A549 (cell line): ENCODE data around the gene IQCF2. TPM values are rescaled to one million over a fixed set of nuclear protein-coding genes. Genes with fewer than 3 reads are reported as not detected.

ENCODE experiments used
- ATAC-seq, 2 experiments: fragments of 200-7000 bp in 1 of 2; fragments of >200 bp in 1 of 2; cut with Nextera tagmentation in 1 of 2; cut with Tn5 transposase in 1 of 2; 3 replicates each; pipeline versions ENCODE4 v1.8.0 to v1.9.1; 2018 to 2020; ENCODE audit warnings: mild to moderate bottlenecking in 1 of 2, moderate library complexity in 1 of 2
- CTCF ChIA-PET: fragments of 300-600 bp; sonication (Branson Sonifier 250); formaldehyde crosslinking; extraction: SDS; loops from one replicate; lab custom pipeline; 2021; ENCODE audit warnings: antibody characterized with exemption, inconsistent platforms; lab: Yijun Ruan, JAX
- POLR2A ChIA-PET: fragments of 350-600 bp; formaldehyde crosslinking; extraction: SDS; loops from one replicate; lab custom pipeline; 2021; ENCODE audit warnings: antibody characterized with exemption, inconsistent platforms; lab: Yijun Ruan, JAX
- DNase-seq, 2 experiments: peaks; one replicate each; pipeline versions ENCODE4 v3.0.0 to v3.0.0-alpha.2; 2011 to 2016; ENCODE audit warnings: low read depth in 1 of 2, low spot score in 1 of 2
- FAIRE-seq: peaks from 2 replicates; lab custom pipeline; 2011; peaks lifted over from hg19 to GRCh38; lab: Jason Lieb, UNC
- H3K27ac ChIP-seq, 2 experiments: fragments of >200 bp; sonication (Bioruptor Twin); formaldehyde crosslinking; 3 replicates each; pipeline ENCODE4 v1.5.1; 2016 to 2017
- H3K4me1 ChIP-seq: fragments of >200 bp; sonication (Bioruptor Twin); formaldehyde crosslinking; 3 replicates; pipeline ENCODE4 v1.6.1; 2016
- H3K4me2 ChIP-seq: fragments of >200 bp; sonication (Bioruptor Twin); formaldehyde crosslinking; 3 replicates; pipeline ENCODE4 v1.6.1; 2016
- H3K4me3 ChIP-seq: fragments of >200 bp; sonication (Bioruptor Twin); formaldehyde crosslinking; 3 replicates; pipeline ENCODE4 v1.5.1; 2016
- H3K9me3 ChIP-seq: fragments of >200 bp; sonication (Bioruptor Twin); formaldehyde crosslinking; 3 replicates; pipeline ENCODE4 v1.6.1; 2016
- HDAC2 ChIP-seq: fragments of 200-600 bp; sonication (generic); IDR thresholded peaks from 2 replicates; pipeline ENCODE4 v1.6.1; 2016
- HEYL ChIP-seq: fragments of 250-450 bp; sonication (Bioruptor Pico); IDR thresholded peaks from 2 replicates; pipeline ENCODE4 v1.8.0; 2021; ENCODE audit warnings: mild to moderate bottlenecking, moderate library complexity
- HOXB5 ChIP-seq: fragments of 250-450 bp; sonication (Bioruptor Pico); IDR thresholded peaks from 2 replicates; pipeline ENCODE4 v1.5.0; 2020; ENCODE audit warnings: mild to moderate bottlenecking, moderate library complexity
- KDM5A ChIP-seq: fragments of 200-600 bp; sonication (generic); IDR thresholded peaks from 2 replicates; pipeline ENCODE4 v1.6.1; 2016; ENCODE audit warnings: antibody characterized with exemption, mild to moderate bottlenecking
- MAFK ChIP-seq: fragments of 450-650 bp; IDR thresholded peaks from 2 replicates; pipeline ENCODE4 v1.6.1; 2014; ENCODE audit not compliant: partially characterized antibody
- NFE2L2 ChIP-seq: fragments of 150-350 bp; conservative IDR thresholded peaks from 2 replicates; pipeline ENCODE4 v1.6.1; 2014; ENCODE audit warnings: low read length
- PHF8 ChIP-seq: fragments of 200-600 bp; sonication (generic); IDR thresholded peaks from 2 replicates; pipeline ENCODE4 v1.6.1; 2016; ENCODE audit warnings: low read depth, mild to moderate bottlenecking, antibody characterized with exemption, moderate library complexity, borderline replicate concordance
- POLR2AphosphoS2 ChIP-seq: conservative IDR thresholded peaks from 2 replicates; pipeline ENCODE4 v1.6.1; 2012; ENCODE audit warnings: low read length, improper control_type of control experiment, inconsistent platforms
- SREBF2 ChIP-seq: fragments of 450-650 bp; IDR thresholded peaks from 2 replicates; pipeline ENCODE4 v1.6.1; 2014; ENCODE audit warnings: mild to moderate bottlenecking, moderate library complexity
- TP53 ChIP-seq: fragments of 250-450 bp; sonication (Bioruptor Pico); IDR thresholded peaks from 2 replicates; pipeline ENCODE4 v1.5.0; 2021; ENCODE audit warnings: mild to moderate bottlenecking, moderate library complexity
- ZFP36 ChIP-seq: fragments of 450-650 bp; IDR thresholded peaks from 2 replicates; pipeline ENCODE4 v1.6.1; 2014; ENCODE audit warnings: borderline replicate concordance; ENCODE audit not compliant: partially characterized antibody
- WGBS: methylation state at CpG from one replicate; pipeline ENCODE4 v1.1.6; 2017; ENCODE audit errors: missing lambda C conversion rate; 5-methylcytosine and 5-hydroxymethylcytosine counted together
- polyA plus RNA-seq, 4 experiments: library from polyadenylated mRNA; depleted of rRNA in 3 of 4; stranded (reverse); fragments of >200 nt; fragmentation: RNase III in 1 of 4; extraction: RNeasy Plus Mini Kit Qiagen cat#74134 plus additional on column Dnase treatment in 1 of 4; gene quantifications; 2 replicates in 3 of 4; 3 replicates in 1 of 4; pipeline ENCODE4 v1.2.3, GENCODE V29; 2011 to 2017
- small RNA-seq, 6 experiments: library from RNA; depleted of rRNA; stranded (forward); fragments of <200 nt; gene quantifications; one replicate each; pipeline ENCODE3, GENCODE V24; 2012
- TF ChIP-seq, protein P1 (sequence below): fragments of 150-350 bp; IDR thresholded peaks from 2 replicates; pipeline ENCODE4 v1.6.1; 2014; ENCODE audit warnings: low read depth, mild to moderate bottlenecking, low read length
- TF ChIP-seq, protein P2 (sequence below): fragments of >200 bp; sonication (Bioruptor Twin); formaldehyde crosslinking; IDR thresholded peaks from 2 replicates; pipeline ENCODE4 v1.6.1; 2016

The IQCF2 gene
- polyA plus RNA-seq, 2 of the 4 experiments (the other 2 are of a cell fraction) = not detected

DNA sequence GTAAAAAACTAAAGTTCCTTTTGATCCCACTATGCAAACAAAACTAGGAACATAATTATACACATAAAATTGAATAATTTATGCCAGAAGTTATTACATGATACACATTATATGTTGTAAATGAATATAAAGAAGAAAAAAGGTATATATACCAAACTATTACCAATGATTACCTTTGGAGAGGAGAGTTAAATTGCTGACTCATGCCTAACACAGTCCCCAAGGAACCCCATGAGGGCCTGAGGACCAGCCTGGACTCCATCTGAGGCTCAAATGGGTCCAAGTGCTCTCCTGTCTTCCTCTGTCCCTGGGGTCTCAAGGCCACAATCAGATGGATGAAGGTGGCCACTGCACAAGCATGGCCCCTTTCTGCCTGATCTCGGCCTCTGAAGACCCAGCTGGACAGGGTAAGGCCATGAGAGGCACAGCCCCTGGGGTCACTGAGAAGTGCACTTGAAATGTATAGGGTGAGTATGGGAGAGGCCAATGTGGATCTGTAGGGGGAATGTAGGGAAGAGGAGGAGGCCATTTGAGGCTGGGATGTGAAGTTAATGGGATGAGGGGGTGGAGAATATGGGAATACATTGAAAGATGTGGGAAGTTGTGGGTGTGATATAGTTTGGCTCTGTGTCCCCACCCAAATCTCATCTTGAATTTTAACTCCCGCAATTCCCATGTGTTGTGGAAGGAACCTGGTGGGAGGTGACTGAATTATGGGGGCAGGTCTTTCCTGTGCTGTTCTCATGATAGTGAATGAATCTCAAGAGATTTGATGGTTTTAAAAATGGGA is 42.8 kb downstream of the IQCF2 start:
- TF ChIP-seq MAFK (peak; percentile 78), HOXB5 (CRISPR knock-in tag) (no peak), NFE2L2 (peak; percentile 40; the same call in 1 of the 2 replicates)
- H3K4me2 ChIP-seq = no peak overlapping the region
- H3K4me3 ChIP-seq = no peak overlapping the region
- ChIA-PET CTCF (no interaction called here), POLR2A (no interaction called here)
- DNase-seq (no peak), ATAC-seq (no peak), FAIRE-seq (no peak)
- 90% methylated on average over 2 of the region's 2 CpGs for WGBS
- no peaks in the 10 kb centered on the region for H3K4me1 ChIP-seq
- peaks cover 7% of the 10 kb centered on the region; the same call in 2 of the 3 replicates for H3K9me3 ChIP-seq
- H3K27ac ChIP-seq = no peak overlapping the region

DNA sequence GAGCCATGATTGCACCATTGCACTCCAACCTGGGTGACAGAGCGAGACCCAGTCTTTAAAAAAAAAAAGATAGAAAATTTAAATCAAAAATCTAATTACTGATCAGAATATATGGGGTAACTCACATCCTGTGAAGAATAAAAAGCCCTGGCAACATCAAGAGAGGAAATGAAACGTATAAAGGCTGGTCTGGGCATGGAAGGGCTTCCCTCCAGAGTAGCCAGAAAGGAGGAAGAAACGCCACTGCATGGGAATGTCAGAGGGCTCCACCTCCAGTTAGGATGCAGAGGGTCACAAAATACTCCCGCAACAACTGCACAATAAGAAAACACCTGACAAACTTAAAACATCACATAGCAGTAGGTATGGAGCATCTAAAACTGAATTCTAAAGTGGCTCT is 46.6 kb downstream of the IQCF2 start:
- 33% methylated on average over 4 of the region's 4 CpGs for WGBS
- no peak overlapping the region for H3K4me2 ChIP-seq

More for the DNA sequence above, 46.6 kb downstream of the IQCF2 start:
- Histone ChIP-seq H3K9me3 (peaks cover 7% of the 10 kb centered on the region; the same call in 2 of the 3 replicates), H3K4me3 (no peak overlapping the region), H3K4me1 (no peaks in the 10 kb centered on the region), H3K27ac (no peak overlapping the region)
- FAIRE-seq = no peak
- ATAC-seq = no peak
- DNase-seq = no peak
- POLR2A ChIA-PET = no interaction called here
- CTCF ChIA-PET = interaction anchor here (0.7 kb wide), 1 partner anchor 67 kb away, joined by 3 read pairs; no protein-coding TSS in a partner anchor
- TF ChIP-seq HEYL (CRISPR knock-in tag) (no peak), HDAC2 (no peak), SREBF2 (no peak), TP53 (no peak), POLR2AphosphoS2 (no peak), ZFP36 (no peak), KDM5A (no peak), PHF8 (no peak)
- TF ChIP-seq, protein P1, sequence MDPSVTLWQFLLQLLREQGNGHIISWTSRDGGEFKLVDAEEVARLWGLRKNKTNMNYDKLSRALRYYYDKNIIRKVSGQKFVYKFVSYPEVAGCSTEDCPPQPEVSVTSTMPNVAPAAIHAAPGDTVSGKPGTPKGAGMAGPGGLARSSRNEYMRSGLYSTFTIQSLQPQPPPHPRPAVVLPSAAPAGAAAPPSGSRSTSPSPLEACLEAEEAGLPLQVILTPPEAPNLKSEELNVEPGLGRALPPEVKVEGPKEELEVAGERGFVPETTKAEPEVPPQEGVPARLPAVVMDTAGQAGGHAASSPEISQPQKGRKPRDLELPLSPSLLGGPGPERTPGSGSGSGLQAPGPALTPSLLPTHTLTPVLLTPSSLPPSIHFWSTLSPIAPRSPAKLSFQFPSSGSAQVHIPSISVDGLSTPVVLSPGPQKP = no peak
- TF ChIP-seq, protein P2, sequence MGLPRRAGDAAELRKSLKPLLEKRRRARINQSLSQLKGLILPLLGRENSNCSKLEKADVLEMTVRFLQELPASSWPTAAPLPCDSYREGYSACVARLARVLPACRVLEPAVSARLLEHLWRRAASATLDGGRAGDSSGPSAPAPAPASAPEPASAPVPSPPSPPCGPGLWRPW = no peak

Small RNA genes within 50 kb of the gene (small RNA-seq; reads per million reads assigned to genes)
- 0 reads per million in 6 experiments for gene RN7SL504P

Other genes with a start within 250 kb of the IQCF2 start
- gene TEX264, start 190.4 kb upstream of the IQCF2 start, polyA plus RNA-seq (2011; rRNA removed) = 47.9 and 59.3 TPM in 2 replicates
- gene TEX264, start 190.4 kb upstream of the IQCF2 start, polyA plus RNA-seq (2017; fragmentation: RNase III; extraction: RNeasy Plus Mini Kit Qiagen cat#74134 plus additional on column Dnase treatment) = 50.7 to 55.3 TPM (median 54.7 TPM) in 3 replicates
- not detected in 2 replicates for gene GRM2, start 154.5 kb upstream of the IQCF2 start, polyA plus RNA-seq (2011; rRNA removed)
- 0.01 to 0.03 TPM (median 0.03 TPM) in 3 replicates for gene GRM2, start 154.5 kb upstream of the IQCF2 start, polyA plus RNA-seq (2017; fragmentation: RNase III; extraction: RNeasy Plus Mini Kit Qiagen cat#74134 plus additional on column Dnase treatment)
- not detected in 2 replicates for gene IQCF6, start 82.4 kb upstream of the IQCF2 start, polyA plus RNA-seq (2011; rRNA removed)
- not detected in 3 replicates for gene IQCF6, start 82.4 kb upstream of the IQCF2 start, polyA plus RNA-seq (2017; fragmentation: RNase III; extraction: RNeasy Plus Mini Kit Qiagen cat#74134 plus additional on column Dnase treatment)
- not detected in 2 replicates for gene IQCF5, start 14.0 kb downstream of the IQCF2 start, polyA plus RNA-seq (2011; rRNA removed)
- gene IQCF5, start 14.0 kb downstream of the IQCF2 start, polyA plus RNA-seq (2017; fragmentation: RNase III; extraction: RNeasy Plus Mini Kit Qiagen cat#74134 plus additional on column Dnase treatment) = not detected in 3 replicates
- gene IQCF1, start 41.7 kb downstream of the IQCF2 start, polyA plus RNA-seq (2011; rRNA removed) = not detected in 2 replicates
- not detected in 3 replicates for gene IQCF1, start 41.7 kb downstream of the IQCF2 start, polyA plus RNA-seq (2017; fragmentation: RNase III; extraction: RNeasy Plus Mini Kit Qiagen cat#74134 plus additional on column Dnase treatment)
- 17.0 TPM in 2 replicates for gene RRP9, start 80.3 kb downstream of the IQCF2 start, polyA plus RNA-seq (2011; rRNA removed)
- gene RRP9, start 80.3 kb downstream of the IQCF2 start, polyA plus RNA-seq (2017; fragmentation: RNase III; extraction: RNeasy Plus Mini Kit Qiagen cat#74134 plus additional on column Dnase treatment) = 31.3 to 35.1 TPM (median 34.3 TPM) in 3 replicates
- gene PARP3, start 80.7 kb downstream of the IQCF2 start, polyA plus RNA-seq (2011; rRNA removed) = 7.6 and 7.8 TPM in 2 replicates
- gene PARP3, start 80.7 kb downstream of the IQCF2 start, polyA plus RNA-seq (2017; fragmentation: RNase III; extraction: RNeasy Plus Mini Kit Qiagen cat#74134 plus additional on column Dnase treatment) = 10.8 to 14.0 TPM (median 11.0 TPM) in 3 replicates
- not detected in 2 replicates for gene GPR62, start 93.8 kb downstream of the IQCF2 start, polyA plus RNA-seq (2011; rRNA removed)
- gene GPR62, start 93.8 kb downstream of the IQCF2 start, polyA plus RNA-seq (2017; fragmentation: RNase III; extraction: RNeasy Plus Mini Kit Qiagen cat#74134 plus additional on column Dnase treatment) = 0.05 TPM in 1 of 3 replicates, not detected in the others
- gene PCBP4, start 105.8 kb downstream of the IQCF2 start, polyA plus RNA-seq (2011; rRNA removed) = 8.6 and 9.3 TPM in 2 replicates
- 10.9 to 11.5 TPM (median 11.0 TPM) in 3 replicates for gene PCBP4, start 105.8 kb downstream of the IQCF2 start, polyA plus RNA-seq (2017; fragmentation: RNase III; extraction: RNeasy Plus Mini Kit Qiagen cat#74134 plus additional on column Dnase treatment)
- gene ABHD14B, start 112.4 kb downstream of the IQCF2 start, polyA plus RNA-seq (2011; rRNA removed) = 37.9 and 39.7 TPM in 2 replicates
- 23.2 to 27.2 TPM (median 23.5 TPM) in 3 replicates for gene ABHD14B, start 112.4 kb downstream of the IQCF2 start, polyA plus RNA-seq (2017; fragmentation: RNase III; extraction: RNeasy Plus Mini Kit Qiagen cat#74134 plus additional on column Dnase treatment)
- gene ABHD14A, start 113.4 kb downstream of the IQCF2 start, polyA plus RNA-seq (2011; rRNA removed) = 6.3 and 7.5 TPM in 2 replicates
- gene ABHD14A, start 113.4 kb downstream of the IQCF2 start, polyA plus RNA-seq (2017; fragmentation: RNase III; extraction: RNeasy Plus Mini Kit Qiagen cat#74134 plus additional on column Dnase treatment) = 9.1 to 9.5 TPM (median 9.5 TPM) in 3 replicates
- 21.1 and 25.1 TPM in 2 replicates for gene ACY1, start 121.9 kb downstream of the IQCF2 start, polyA plus RNA-seq (2011; rRNA removed)
- gene ACY1, start 121.9 kb downstream of the IQCF2 start, polyA plus RNA-seq (2017; fragmentation: RNase III; extraction: RNeasy Plus Mini Kit Qiagen cat#74134 plus additional on column Dnase treatment) = 19.9 to 21.4 TPM (median 20.7 TPM) in 3 replicates
- 808 and 909 TPM in 2 replicates for gene RPL29, start 134.3 kb downstream of the IQCF2 start, polyA plus RNA-seq (2011; rRNA removed)
- 1,098 to 1,170 TPM (median 1,152 TPM) in 3 replicates for gene RPL29, start 134.3 kb downstream of the IQCF2 start, polyA plus RNA-seq (2017; fragmentation: RNase III; extraction: RNeasy Plus Mini Kit Qiagen cat#74134 plus additional on column Dnase treatment)
- gene DUSP7, start 195.0 kb downstream of the IQCF2 start, polyA plus RNA-seq (2011; rRNA removed) = 3.9 and 4.4 TPM in 2 replicates
- gene DUSP7, start 195.0 kb downstream of the IQCF2 start, polyA plus RNA-seq (2017; fragmentation: RNase III; extraction: RNeasy Plus Mini Kit Qiagen cat#74134 plus additional on column Dnase treatment) = 4.8 TPM in 3 replicates